Sigmoid colon (tissue), 7 donors: ENCODE results near the gene ABCB7. TPM values are rescaled to one million over a fixed set of nuclear protein-coding genes. Genes with fewer than 3 reads are reported as not detected.

Source experiments
- DNase-seq: peaks from one replicate; pipeline ENCODE4 v3.0.0-alpha.2; 2019
- H3K27ac ChIP-seq, 4 donors: fragments of 200-600 bp; sonication (generic); one replicate each; pipeline ENCODE4 v1.5.1; 2016 to 2019; ENCODE audit warnings: mild to moderate bottlenecking in 1 of 4
- H3K27me3 ChIP-seq, 3 donors: fragments of 200-600 bp; sonication (generic); one replicate each; pipeline ENCODE4 v1.5.1; 2019; ENCODE audit warnings: mild to moderate bottlenecking in 1 of 3
- H3K36me3 ChIP-seq, 4 donors: fragments of 200-600 bp; sonication (generic); one replicate each; pipeline ENCODE4 v1.5.1; 2016 to 2019
- H3K4me1 ChIP-seq, 4 donors: fragments of 200-600 bp; sonication (generic); one replicate each; pipeline ENCODE4 v1.5.1; 2017 to 2019
- H3K4me3 ChIP-seq, 4 donors: fragments of 200-600 bp; sonication (generic); one replicate each; pipeline ENCODE4 v1.5.1; 2017 to 2019; ENCODE audit warnings: mild to moderate bottlenecking in 2 of 4, moderate library complexity in 1 of 4
- H3K9me3 ChIP-seq, 4 donors: fragments of 200-600 bp in 3 of 4; sonication (generic) in 3 of 4; one replicate each; pipeline versions ENCODE4 v1.5.1 to v1.6.1; 2013 to 2019
- EP300 ChIP-seq, 4 donors: sonication (generic); formaldehyde crosslinking; IDR thresholded peaks; one replicate each; pipeline ENCODE4 v1.6.1; 2017; ENCODE audit warnings: antibody characterized with exemption in 4 of 4
- POLR2A ChIP-seq, 2 donors: fragments of 450-650 bp; IDR thresholded peaks; one replicate each; pipeline ENCODE4 v1.6.1; 2016; ENCODE audit warnings: antibody characterized with exemption in 2 of 2, mild to moderate bottlenecking in 2 of 2, moderate library complexity in 2 of 2
- POLR2AphosphoS5 ChIP-seq, 4 donors: sonication (generic); formaldehyde crosslinking; IDR thresholded peaks; one replicate each; pipeline ENCODE4 v1.6.1; 2017; ENCODE audit warnings: antibody characterized with exemption in 4 of 4
- WGBS, 2 donors: extraction: QIAGEN DNeasy Blood & Tissue Kit; methylation state at CpG; one replicate each; pipeline ENCODE4 v1.1.7; 2013; 5-methylcytosine and 5-hydroxymethylcytosine counted together
- intact Hi-C: fragments of 100-400 bp; cut with DNase I; formaldehyde crosslinking; loops from one replicate; pipeline ENCODE4 v1.15.1; 2023
- polyA plus RNA-seq, 3 donors: library from polyadenylated mRNA; stranded (reverse); fragments of 200-250 nt; gene quantifications; one replicate each; pipeline ENCODE4 v1.2.3, GENCODE V29; 2013
- total RNA-seq, 4 donors: library from RNA; depleted of rRNA; stranded (reverse); fragments of >200 nt; gene quantifications; one replicate each; pipeline ENCODE4 v1.1.0, GENCODE V29; 2016
- TF ChIP-seq, protein P1 (sequence below), 4 experiments: fragments of 450-650 bp in 3 of 4; fragments of 200-600 bp in 1 of 4; IDR thresholded peaks; one replicate each; pipeline ENCODE4 v1.5.1; 2016 to 2019; ENCODE audit warnings: antibody characterized with exemption in 4 of 4, mild to moderate bottlenecking in 3 of 4, moderate library complexity in 2 of 4
- donor health status: healthy with polysubstance abuse.
- donor health status: Bipolar disorder and iron deficiency.
- donor health status: healthy.

ABCB7 gene
- total and polyA plus RNA-seq, 7 donors, result 5.8 to 88.5 (median 37.6) TPM

DNA sequence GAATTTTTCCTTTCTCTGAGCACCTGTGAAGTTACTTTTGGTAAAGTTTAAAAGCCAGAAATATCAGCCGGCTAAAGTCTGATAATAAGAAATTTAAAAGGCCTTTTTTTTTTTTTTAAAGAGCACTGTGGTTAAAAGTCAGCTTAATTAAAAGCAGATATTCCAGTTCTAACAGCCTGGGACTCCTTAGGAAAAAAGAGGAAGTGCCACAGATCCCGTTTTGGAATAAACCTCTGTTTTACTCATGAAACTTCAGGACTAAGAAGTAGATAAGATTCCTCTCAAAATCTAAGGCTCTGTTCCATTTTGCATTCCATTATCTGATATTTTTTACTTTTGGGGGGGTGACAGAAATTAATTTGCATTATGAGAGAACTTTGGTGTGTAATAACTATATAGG is 37.8 kb downstream of the ABCB7 start:
- 74 to 76% methylated on average over 2 of the region's 2 CpGs for WGBS, 2 donors
- H3K36me3 ChIP-seq, result no peaks in the 10 kb centered on the region
- no peak overlapping the region for H3K27ac ChIP-seq
- DNase-seq, result no peak
- H3K4me3 ChIP-seq, result no peak overlapping the region
- H3K9me3 ChIP-seq, result no peaks in the 10 kb centered on the region
- H3K4me1 ChIP-seq, result no peaks in the 10 kb centered on the region
- intact Hi-C loops, result no loop called here
- no peaks in the 10 kb centered on the region for H3K27me3 ChIP-seq
- TF ChIP-seq POLR2AphosphoS5 (IDR thresholded peaks at IDR 0.05) (no peak), POLR2A (IDR thresholded peaks at IDR 0.05) (no peak), EP300 (IDR thresholded peaks at IDR 0.05) (no peak)
- TF ChIP-seq, protein P1, sequence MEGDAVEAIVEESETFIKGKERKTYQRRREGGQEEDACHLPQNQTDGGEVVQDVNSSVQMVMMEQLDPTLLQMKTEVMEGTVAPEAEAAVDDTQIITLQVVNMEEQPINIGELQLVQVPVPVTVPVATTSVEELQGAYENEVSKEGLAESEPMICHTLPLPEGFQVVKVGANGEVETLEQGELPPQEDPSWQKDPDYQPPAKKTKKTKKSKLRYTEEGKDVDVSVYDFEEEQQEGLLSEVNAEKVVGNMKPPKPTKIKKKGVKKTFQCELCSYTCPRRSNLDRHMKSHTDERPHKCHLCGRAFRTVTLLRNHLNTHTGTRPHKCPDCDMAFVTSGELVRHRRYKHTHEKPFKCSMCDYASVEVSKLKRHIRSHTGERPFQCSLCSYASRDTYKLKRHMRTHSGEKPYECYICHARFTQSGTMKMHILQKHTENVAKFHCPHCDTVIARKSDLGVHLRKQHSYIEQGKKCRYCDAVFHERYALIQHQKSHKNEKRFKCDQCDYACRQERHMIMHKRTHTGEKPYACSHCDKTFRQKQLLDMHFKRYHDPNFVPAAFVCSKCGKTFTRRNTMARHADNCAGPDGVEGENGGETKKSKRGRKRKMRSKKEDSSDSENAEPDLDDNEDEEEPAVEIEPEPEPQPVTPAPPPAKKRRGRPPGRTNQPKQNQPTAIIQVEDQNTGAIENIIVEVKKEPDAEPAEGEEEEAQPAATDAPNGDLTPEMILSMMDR (IDR thresholded peaks at IDR 0.05), result no peak

DNA sequence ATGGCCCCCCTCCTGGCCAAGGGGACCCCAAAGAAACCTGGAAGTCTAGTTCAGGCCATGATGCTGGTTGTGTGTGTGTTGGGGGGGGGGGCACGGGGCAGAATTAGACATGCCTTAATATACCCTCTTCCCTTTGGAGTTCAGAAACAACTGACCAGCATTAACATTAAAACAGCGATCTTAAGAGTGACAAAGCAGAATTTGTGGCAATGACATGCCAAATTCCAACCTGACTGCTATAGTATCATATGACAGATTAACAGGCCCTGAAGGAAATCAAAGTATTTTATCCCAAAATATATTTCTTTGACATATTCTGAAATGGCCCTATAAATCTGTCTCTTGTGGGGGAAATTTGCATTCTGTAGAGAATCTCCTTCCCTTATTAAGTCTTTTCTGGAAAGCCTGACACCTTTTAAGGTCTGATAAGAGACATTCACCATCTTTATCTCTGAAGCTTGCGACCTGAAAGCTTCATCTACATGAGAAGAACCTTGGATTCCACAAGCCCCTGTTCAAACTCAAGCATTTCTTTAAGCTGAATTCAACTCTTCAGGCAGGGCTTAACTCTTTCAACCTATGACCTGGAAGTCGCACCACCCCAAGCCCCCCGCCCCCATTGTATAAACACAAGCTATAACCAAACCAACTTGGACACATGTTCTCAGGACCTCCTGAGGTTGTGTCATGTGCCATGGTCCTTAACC is 40.2 kb downstream of the ABCB7 start:
- TF ChIP-seq EP300 (IDR thresholded peaks at IDR 0.05), result no peak
- TF ChIP-seq, protein P1 (IDR thresholded peaks at IDR 0.05), result no peak
- no peak overlapping the region for H3K27ac ChIP-seq
- no peak for DNase-seq
- no peaks in the 10 kb centered on the region for H3K36me3 ChIP-seq
- no peaks in the 10 kb centered on the region for H3K27me3 ChIP-seq
- H3K4me3 ChIP-seq, result no peak overlapping the region
- H3K4me1 ChIP-seq, result no peaks in the 10 kb centered on the region
- WGBS, 2 donors, result 93 to 98% methylated on average over 5 of the region's 5 CpGs
- no peaks in the 10 kb centered on the region for H3K9me3 ChIP-seq
- intact Hi-C loops, result no loop called here

DNA sequence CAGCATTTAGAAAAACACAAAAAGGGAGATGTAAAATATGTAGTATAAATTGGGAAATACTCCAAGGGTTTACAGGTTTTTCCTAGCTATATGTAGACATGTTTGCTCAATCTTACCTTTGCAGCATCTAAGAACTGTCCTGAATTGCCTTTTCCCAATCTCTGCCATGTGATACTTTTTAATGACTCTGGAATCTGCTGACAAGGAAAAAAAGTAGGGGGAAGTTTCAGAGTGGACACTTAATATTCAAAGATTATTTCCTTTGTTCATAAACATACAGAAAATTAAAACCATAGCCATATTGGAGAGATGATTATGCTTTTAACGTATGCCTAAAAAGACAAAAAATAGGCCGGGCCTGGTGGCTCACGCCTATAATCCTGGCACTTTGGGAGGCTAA is 41.4 kb downstream of the ABCB7 start:
- Histone ChIP-seq H3K4me3 (no peak overlapping the region), H3K4me1 (no peaks in the 10 kb centered on the region), H3K27me3 (no peaks in the 10 kb centered on the region), H3K27ac (no peak overlapping the region), H3K9me3 (no peaks in the 10 kb centered on the region), H3K36me3 (no peaks in the 10 kb centered on the region)
- intact Hi-C loops, result no loop called here
- no peak for TF ChIP-seq POLR2AphosphoS5 (IDR thresholded peaks at IDR 0.05)
- TF ChIP-seq, protein P1 (IDR thresholded peaks at IDR 0.05), result no peak
- no peak for TF ChIP-seq EP300 (IDR thresholded peaks at IDR 0.05)
- no peak for TF ChIP-seq POLR2A (IDR thresholded peaks at IDR 0.05)
- no peak for DNase-seq
- 98 to 99% methylated on average over 3 of the region's 3 CpGs for WGBS, 2 donors

DNA sequence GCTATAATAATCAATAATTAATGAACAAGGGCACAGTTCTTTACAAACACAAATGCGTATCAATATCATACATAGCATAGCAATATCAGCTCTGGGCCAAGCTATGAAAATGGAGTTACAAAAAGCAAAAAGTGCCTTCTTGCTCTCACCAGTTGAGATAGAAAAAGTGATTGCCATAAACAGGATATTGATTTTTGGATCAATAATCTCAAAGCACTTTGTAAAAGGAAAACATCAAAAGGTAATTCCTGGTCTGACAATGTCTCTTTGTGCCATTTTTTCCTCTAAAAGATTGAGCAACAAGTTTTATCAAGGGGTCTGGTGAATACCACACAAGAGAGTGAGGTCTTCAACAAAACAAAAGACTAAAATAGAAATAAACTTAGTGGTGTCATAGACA is 42.4 kb downstream of the ABCB7 start:
- intact Hi-C loops, result no loop called here

More for the DNA sequence above, 42.4 kb downstream of the ABCB7 start:
- Histone ChIP-seq H3K27me3 (no peaks in the 10 kb centered on the region), H3K4me3 (no peak overlapping the region), H3K4me1 (no peaks in the 10 kb centered on the region), H3K9me3 (no peaks in the 10 kb centered on the region), H3K36me3 (no peaks in the 10 kb centered on the region), H3K27ac (no peak overlapping the region)
- 98 to 100% methylated on average over 1 of the region's 1 CpG for WGBS, 2 donors
- no peak for DNase-seq
- TF ChIP-seq EP300 (IDR thresholded peaks at IDR 0.05) (no peak), POLR2A (IDR thresholded peaks at IDR 0.05) (no peak)
- TF ChIP-seq, protein P1 (IDR thresholded peaks at IDR 0.05), result no peak
